HG03175 (cell line): Measurements from ENCODE around the gene SCRN1.
"Not testable (repeated sequence)": the region's sequence is repeated elsewhere in the genome, so short reads cannot be mapped to it uniquely, and the experiment has no call there.

ENCODE experiments used
- ATAC-seq: cut with Tn5 transposase; IDR thresholded peaks from one replicate; pipeline ENCODE4 v1.9.1; 2021; ENCODE audit warnings: mild to moderate bottlenecking, moderate library complexity; ENCODE audit not compliant: unreplicated experiment

The SCRN1 gene

DNA sequence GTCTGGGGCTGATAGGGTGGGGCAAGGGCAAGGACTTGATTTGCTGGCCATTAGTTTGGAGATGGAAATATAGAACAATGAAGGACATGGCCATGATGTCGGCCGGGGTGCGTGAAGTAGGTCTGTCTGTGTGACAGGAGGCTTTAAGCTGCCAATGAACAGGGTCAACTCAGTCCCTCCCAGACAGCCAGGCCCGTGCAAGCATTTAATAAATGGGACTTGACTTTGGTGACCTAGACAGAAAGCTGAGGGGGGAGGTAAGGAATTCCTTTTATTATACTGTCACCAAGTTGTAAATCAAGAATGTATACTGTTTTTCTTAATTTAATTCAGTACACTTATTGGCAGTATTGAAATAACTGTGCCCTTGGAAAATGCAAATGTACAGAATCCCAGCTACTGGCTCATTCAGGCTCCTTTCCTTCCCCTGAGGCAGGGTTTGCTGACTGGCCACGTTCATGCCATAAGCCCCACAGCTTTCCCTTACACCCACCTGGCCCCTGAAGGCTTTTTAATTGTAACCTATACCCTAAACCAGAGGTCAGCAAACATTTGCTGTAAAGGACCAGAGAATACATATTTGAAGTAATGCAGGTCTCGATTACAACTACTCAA is 96.1 kb downstream of the SCRN1 start:
- no peak for ATAC-seq

DNA sequence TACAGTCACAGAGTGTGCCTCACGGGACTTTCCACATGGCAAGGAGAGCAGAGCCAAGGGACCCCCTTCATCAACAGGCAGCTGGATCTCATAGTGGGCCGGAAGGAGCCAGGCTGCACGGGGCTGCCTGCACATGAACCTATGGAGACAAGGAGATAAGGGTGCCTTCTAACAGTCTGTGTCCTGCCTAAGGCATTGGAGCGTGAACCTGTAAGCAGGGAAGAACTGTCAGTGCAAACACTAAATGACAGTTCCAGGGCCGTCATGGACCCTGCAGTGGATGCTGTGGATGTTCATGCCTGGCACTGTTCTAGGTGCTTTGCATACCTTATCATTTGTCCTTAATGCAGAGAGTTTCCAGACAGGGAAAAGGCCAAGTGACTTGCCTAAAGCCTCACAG is 97.4 kb downstream of the SCRN1 start:
- ATAC-seq: no peak

DNA sequence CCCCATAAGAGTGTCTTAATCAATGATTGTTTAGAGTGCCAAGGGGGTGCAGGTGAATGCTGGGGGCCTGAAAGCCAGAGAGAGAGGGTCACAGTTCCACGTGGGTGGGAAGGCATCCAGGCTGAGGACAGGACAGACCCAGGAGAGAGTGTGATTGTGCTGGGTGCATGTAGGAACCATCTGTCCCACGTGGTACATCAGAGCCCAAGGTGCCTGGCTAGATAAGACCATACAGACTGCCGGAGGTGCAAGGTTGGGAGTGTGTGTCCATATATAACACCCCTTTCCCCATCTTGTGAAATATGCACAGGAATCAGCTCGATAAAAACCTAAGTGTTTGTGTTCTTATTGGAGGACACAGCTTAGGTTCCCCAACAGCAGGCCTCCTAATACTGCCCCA is 97.8 kb downstream of the SCRN1 start:
- no peak for ATAC-seq

DNA sequence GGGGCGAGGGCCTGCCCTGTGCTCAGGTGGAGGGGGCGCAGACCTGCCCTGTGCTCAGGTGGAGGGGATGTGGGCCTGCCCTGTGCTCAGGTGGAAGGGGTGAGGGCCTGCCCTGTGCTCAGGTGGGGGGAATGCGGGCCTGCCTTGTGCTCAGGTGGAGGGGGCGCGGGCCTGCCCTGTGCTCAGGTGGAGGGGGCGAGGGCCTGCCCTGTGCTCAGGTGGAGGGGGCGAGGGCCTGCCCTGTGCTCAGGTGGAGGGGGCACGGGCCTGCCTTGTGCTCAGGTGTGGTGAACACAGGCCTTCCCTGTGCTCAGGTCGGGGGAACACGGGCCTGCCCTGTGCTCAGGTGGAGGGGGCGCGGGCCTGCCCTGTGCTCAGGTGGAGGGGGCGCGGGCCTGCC is 98.8 kb downstream of the SCRN1 start:
- ATAC-seq: not testable (repeated sequence)

DNA sequence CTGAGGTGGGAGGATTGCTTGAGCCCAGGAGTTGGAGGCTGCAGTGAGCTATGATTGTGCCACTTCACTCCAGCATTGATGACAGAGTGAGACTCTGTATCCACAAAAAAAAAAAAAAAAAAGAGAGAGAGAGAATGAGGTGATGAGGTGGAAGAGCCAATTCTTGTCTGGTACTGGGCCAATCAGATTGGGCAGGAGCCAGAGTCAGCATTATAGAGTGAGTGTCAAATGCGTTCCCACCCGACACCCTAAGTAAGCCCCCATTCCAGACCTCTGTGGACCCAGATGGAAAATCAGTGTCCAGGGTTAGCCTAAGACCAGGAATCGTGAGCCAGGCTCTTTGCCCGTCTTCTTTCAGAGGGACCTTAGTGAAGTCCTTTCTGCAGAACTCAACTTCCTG is 99.3 kb downstream of the SCRN1 start:
- ATAC-seq: no peak

DNA sequence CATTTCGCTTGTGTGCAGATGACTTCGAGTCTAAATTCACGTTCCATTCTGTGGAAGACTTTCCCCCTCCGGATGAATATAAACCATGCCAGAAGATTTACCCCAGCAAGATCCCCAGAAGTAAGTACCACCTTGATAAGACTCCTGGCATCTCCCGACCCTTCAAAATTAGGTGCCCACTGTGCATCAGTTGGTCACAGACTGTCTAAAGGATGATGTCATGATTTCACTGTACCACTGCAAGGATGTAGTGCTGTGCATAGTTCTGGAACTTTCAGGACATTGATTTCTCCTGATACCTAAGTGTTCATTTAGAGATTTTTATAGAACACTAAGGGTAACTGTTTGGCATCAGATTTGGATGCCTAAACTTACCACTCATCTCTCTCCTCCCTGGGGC is 100.3 kb downstream of the SCRN1 start:
- no peak for ATAC-seq

DNA sequence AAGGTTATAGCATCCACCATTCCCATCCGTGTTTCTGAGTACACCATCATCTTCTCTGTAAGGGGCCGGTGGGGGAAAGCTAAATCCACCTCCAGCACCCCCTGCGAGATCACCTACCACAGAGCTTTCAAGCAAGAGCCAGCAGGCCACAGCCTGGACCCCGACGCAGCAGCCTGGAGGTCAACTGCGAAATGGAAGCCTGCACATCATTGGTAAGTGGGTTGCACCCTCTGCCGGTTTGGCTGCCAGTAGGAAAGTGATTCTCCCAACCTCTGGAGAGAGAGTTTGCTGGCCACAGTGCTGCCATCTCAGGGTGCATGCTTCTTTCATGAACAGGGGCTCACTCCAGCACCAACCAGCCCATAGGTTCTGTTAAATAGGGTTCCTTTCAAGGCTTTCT is 101.6 kb downstream of the SCRN1 start:
- ATAC-seq: no peak

DNA sequence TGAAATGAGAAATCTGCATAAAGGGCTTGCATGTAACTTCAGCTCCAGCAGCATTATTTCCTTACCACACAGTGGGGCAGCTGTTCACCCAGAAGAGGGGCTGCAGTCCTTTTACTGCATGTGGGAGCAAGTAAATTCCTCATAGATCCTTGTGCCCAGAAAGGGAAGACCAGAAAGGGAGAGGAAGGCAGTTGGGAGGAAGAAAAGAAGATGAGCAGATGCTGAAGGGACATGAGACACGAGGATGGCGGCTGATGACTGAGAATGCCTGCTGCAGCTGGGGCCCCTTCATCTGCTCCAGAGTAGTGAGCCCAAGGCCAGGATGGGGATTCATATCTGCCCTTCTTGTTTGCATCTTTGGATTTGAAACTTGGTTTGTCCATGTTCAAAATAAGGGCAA is 102.8 kb downstream of the SCRN1 start:
- ATAC-seq: no peak

DNA sequence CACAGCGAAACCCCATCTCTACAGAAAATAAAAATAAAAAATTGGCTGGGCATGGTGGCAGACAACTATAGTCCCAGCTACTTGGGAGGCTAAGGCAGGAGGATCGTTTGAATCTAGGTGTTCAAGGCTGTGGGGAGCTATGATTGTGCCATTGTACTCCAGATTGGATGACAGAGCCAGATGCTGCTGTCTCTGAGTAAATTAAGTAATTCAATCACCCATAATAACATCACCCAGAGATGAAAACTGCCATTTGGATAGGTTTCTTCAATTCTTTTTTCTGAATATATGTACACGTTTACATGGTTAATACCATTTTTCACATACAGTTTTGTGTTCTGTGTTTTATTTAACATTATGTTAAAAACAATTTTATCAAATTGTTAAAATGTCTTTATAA is 104.0 kb downstream of the SCRN1 start:
- no peak for ATAC-seq

DNA sequence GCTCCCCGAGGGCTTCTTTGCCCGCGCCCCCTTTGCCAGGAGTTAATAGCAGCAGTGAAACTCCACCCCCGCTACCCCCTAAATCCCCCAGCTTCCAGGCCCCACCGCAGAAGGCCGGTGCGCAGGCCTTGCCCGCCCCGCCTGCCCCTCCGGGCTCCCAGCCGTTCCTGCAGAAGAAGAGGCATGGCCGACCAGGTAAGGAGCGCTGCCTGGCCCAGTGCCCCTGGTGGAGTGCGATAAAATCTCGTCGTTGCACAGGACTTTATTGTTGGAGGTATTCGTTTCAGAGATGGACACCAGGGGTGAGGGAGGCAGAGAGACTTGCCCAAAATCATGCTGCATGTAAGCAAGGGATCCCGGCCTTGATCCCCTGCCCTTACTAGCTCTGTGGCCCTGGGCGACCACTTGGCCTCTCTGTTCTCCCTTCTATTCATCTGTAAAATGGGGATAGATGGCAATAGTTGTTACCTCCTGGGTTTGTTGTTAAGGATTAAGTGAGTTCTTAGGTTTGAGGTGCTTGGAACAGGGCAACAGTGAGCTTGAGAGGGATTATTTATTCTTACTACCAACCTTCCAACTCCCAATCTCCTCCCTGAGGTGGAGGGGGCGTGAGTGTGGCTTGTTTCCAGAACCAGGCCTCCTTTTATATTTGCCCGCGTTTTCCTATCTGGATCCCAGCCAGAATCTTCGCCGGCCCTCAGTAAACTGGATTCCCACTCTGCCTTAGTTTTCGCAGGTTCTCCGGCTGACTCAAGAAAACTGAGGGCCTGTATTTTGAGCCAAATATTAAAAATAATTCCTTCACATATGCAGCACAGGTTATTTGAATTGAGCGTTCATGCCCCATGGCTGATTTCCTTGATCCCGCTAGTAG is 105.0 kb downstream of the SCRN1 start:
- no peak for ATAC-seq

DNA sequence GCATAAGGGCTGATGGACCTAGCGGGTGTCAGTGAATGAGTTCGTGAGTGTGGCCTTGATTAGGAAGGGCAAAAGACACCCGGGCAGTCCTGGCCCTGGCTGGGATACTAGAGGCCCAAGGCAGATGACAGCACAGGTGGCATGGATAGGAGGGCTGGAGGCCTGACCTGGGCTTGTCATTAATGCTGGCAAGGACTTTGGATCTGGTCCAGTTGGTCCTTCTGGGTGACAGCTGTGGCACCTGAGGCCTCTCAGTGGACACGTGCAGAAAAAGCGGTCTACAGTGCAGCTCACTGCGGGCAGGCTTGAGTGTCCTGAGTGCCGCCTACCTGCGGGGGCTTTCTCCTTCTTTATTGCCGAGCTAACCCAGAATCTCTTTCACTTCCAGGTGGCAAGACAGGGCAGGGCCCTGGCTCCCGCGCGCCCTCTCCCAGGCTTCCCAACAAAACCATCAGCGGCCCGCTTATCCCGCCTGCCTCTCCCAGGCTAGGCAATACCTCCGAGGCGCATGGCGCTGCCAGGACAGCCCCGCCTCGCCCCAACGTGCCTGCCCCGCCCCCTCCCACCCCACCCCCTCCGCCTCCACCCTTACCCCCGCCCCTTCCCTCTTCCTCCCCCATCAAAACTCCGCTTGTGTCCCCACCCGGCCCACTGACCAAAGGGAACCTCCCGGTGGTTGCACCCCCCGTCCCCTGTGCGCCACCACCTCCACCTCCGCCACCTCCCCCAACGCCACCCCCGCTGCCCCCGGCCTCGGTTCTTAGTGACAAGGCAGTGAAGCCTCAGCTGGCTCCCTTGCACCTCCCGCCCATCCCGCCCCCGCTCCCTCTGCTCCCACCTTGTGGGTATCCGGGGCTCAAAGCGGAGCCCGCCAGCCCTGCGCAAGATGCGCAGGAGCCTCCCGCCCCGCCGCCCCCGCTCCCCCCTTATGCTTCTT is 105.9 kb downstream of the SCRN1 start:
- ATAC-seq: no peak

DNA sequence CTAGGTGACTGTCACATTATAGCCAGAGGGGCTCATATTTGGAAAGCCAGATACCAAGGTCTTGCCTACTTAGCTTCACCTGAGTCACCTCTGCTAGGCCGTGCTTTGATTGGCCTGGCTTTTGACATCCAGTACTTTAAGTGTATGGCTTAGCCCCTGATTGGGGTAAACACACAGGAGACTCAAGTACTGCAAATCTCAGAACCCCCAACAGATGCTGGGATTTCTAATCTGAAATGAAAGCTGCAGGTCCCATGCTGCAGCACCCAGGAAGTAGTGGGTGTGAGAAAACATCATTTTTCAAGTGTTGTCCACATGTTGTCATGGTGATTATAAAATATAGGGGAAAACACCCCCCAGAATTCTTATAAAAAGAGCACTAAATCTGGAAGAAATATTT is 107.1 kb downstream of the SCRN1 start:
- no peak for ATAC-seq

DNA sequence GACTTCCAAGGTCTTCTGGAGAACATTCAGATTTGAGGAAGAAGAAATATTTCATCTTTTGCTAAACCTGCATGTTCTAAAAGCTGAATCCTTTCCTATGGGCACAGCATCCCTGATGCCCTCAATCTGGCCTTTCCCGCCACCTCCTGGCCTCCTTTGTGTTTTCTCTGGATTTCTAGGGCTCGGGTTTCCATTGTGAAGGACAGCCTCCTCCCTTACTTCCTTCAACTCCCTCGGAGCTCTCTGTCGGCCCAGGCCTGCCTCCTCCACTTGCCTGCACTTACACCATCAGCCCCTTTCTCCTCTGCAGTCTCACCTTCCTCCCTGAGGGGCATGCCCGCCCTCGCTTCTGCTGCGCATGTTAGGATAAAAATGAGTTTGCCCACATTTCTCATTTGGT is 107.9 kb downstream of the SCRN1 start:
- no peak for ATAC-seq

DNA sequence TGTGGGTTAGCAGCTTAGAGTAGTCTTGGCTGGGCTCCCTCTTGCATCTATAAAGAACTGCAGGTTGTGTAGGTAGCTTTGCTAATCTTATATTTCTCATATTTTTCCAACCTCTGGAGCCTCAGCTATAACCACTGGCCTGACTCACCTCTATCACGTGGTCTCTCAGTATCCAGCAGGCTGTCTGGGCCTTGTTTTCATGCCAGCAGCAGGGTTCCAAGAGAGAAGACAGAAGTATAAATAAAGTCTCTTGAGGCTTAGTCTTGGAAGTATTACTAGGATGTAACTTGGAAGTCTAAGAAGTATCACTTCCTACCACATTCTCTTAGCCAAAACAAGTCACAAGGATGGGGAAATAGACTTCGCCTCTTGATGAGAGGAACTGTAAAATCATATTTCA is 110.0 kb downstream of the SCRN1 start:
- ATAC-seq: no peak

DNA sequence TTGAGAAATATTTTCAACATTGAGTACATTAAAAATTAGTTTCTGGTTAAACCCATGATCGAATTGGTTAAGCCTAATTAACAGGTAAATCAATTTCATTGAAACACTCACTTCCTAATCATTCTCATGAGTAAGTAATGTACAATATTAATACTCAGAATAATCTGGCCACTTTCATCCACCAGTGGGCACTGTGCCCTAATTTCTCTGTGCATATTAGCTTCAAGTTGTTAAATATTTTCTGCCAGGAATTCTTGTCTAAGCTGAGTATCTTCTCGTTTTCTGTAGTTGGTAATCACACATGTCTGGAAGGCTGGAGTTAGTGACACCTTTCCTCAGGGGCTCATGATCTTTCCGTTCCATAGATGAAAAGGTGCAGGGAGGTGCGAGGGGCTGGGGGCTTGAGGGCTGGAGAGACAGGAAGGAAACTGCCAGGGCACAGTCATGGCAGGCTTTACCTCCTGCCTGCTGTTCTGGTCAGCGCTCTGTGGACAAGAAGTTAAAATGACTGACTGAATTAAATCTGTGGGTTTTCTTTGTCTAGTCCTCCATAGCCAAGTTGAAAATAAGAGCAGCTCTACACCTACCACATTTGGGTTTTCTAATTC is 111.4 kb downstream of the SCRN1 start:
- no peak for ATAC-seq

DNA sequence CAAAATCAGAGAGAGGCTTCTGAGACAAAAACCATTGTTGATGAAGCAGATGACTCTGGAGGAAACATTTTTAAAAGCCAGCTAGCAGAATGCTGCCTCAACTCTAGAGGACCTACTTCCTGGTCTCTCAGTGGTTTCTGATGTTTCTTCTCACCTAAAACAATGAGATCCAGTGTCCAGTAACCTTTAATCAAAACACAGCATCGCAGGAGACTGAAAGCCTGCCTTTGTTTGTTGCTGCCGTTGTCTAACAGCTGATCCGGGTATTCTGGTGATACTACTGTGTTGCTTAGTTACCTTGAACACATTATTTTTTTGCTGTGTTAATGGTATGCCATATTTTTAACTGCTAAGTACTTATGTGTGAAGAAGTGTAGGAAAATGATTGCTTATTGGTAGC is 112.4 kb downstream of the SCRN1 start:
- ATAC-seq: no peak

DNA sequence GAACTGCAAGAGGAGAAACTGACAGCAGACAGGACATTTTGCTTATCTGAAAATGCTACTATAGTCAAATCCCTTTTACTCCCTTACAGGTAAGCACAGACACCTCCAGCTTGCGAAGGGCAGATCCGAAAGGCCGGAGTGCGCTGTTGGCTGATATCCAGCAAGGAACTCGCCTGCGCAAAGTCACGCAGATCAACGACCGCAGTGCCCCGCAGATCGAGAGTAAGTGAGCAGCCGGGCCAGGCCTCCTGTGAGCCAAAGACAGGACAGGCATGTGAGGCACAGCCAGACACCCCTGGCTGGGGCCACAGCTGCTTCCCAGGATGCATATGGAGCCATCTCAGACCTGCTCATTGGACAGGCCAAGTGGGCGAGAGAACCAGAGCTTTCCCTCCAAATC is 113.9 kb downstream of the SCRN1 start:
- no peak for ATAC-seq

DNA sequence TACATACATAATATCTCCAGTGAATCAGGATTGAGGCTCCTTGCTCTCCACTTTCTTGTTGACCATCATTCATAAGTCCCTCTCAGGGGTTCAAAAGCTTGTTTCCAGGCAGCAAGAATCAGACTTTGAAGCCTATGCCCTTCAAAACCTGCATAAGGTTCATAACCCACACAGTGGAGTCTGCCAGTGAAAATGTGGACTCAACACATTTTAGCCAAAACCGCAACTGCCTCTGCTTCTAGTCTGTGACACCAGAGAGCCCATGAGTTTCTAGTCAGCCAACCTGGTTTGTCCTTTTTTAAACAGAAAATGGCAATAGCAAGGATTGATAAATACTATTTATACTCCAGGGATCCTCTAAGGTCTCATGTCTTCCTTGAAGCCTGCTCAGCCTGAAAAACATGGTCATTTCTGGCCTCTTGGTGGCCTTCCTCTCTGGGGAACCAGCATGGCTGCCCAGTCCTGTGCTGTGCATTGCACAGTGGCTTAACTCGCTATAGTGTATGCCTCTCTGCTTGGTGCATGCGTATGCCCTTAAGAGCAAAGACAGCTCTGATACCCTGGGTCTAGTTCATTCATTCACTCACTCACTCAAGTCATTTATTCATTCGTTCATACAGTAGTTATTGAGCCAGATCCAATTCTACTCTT is 115.8 kb downstream of the SCRN1 start:
- no peak for ATAC-seq

DNA sequence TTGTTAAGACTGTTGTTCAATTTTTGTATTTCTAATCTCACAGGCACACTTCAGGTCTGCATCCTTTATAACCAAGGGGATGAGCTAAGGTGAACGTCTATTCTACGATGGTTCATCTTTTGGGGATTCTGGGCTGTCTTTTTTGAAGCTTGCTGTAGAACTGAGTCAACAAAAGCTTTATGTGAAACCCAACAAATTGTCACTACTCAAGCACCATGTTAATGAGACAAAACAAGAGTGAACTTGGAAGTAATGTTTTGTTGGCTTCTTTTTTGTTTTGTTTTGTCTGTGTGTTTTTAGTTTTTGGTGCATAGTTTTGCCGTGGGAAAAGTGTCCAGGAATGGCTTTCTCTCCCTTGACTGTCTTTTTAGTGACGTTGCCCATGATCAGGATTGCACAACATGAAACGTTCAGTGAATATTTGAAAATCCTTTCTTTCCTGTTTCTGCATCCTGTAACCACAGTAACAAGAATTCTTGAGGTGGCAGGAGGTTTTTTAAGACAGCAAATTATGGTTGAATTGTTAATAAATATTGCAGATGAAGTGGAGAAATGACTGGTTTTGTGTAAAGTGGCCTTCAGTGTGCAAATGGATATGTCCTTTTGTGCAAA is 117.7 kb downstream of the SCRN1 start:
- no peak for ATAC-seq
